Fibroblast of pulmonary artery (primary cell): Measurements from ENCODE around the gene MOB3B.

Experiments
- DNase-seq: peaks from one replicate; pipeline ENCODE4 v3.0.0-alpha.2; 2010; ENCODE audit warnings: low read depth
- H3K4me3 ChIP-seq: replicated peaks from 2 replicates; pipeline ENCODE4 v1.5.1; 2011; ENCODE audit warnings: low read depth, mild to moderate bottlenecking, control low read depth, low read length, moderate library complexity
- CTCF ChIP-seq: IDR thresholded peaks from 2 replicates; pipeline ENCODE4 v1.5.1; 2011; ENCODE audit warnings: mild to moderate bottlenecking, control low read depth, low read length, inconsistent platforms; ENCODE audit errors: missing control alignments

The MOB3B gene

GRCh38 chr9:27436234-27436633 lies 93.4 kb downstream of the MOB3B start:
- no peak for DNase-seq
- TF ChIP-seq CTCF, result no peak
- no peak overlapping the region for H3K4me3 ChIP-seq

DNA sequence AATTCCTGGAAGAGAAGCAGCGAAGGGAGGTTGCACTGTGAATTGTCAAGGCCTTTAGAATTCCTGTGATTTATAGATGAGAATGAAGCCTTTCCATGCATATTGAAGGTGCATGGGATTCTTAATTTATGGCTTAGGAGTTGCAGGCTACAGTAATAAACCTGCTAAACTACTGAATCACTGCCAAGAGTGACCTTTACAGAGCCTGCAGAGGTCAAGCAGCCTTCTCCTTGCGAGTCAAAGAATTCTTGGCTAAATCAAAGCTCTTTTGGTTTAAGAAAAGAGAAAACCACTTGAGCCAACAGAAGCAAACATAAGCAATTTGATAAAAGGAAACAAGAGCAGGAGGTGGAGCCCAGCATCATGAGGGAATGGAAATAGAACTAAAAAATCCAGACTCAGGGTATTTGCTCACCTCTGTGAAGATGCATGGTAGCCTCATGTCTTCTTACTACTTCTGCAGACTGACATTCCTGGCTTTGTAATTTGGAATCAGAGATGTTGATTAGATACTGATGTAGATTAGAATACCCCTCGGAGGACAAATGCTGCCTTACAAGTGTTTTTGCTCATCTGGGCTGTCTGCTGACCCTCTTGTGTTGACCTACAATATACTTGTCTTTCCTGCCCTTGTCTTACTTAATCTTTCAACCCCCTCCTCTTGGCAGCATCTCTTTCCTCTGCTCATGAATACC lies 95.8 kb downstream of the MOB3B start:
- TF ChIP-seq CTCF, result no peak
- no peak overlapping the region for H3K4me3 ChIP-seq
- no peak for DNase-seq

- H3K4me3 ChIP-seq, result no peak overlapping the region
- no peak for DNase-seq
- no peak for TF ChIP-seq CTCF
These were observed 97.3 kb downstream of the MOB3B start for GRCh38 chr9:27432308-27432707.

DNA sequence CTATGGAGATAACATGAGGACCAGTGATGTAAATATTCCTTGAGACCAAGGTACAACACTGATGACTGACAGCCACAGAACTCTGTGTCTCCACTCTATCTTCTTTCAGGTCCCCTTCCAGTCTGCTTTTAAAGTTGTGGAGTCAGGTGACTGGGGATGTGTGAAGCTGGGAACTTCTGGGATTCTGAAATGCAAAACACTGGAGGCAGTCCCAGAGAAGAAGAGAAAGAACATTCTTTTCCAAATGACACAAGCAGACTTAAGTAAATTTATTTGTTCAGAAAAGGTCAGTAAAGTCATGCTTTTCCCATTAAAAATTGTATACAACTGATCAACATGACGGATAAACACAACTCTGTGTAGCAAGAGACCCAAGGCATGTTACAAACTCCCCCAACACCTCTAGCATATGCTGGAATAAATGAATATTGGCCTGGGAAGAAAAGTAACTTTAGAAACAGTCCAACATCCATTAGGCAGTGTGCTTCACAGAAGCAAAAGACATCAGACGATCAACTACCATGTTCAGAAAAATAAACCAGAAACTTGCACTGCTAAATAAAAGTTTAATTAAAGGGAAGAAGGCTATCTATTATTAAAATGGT lies 98.0 kb downstream of the MOB3B start:
- TF ChIP-seq CTCF, result no peak
- no peak for DNase-seq
- no peak overlapping the region for H3K4me3 ChIP-seq

GRCh38 chr9:27430750-27431535 lies 98.7 kb downstream of the MOB3B start:
- DNase-seq, result no peak
- H3K4me3 ChIP-seq, result no peak overlapping the region
- TF ChIP-seq CTCF, result no peak

DNA sequence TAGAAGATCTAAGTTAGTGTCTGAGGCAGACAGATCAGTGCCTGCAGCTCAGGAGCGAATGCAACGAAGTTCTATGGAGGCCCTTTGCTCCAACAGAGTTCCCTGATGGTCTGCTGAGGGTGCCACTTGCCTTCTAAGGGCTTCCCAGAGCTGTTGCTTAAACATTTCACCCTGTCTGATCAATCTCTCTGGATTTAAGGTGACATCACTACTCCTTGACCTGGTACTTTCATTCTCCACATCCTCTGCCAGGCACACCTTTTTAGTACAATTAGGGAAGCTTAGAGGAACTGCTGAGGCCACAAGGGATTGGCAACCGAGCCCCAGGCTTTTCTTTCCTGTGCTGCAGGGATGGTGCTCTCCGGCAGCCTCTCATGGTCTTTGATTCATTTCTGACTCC lies 99.7 kb downstream of the MOB3B start:
- DNase-seq, result no peak
- no peak for TF ChIP-seq CTCF
- no peak overlapping the region for H3K4me3 ChIP-seq
